ENCODE measurements around the gene USH2A.

USH2A gene

GRCh38 chr1:215607412-215607811 lies 815.8 kb downstream of the USH2A start:
- DNase-seq = no peak

- DNase-seq = no peak
These were observed 816.6 kb downstream of the USH2A start for GRCh38 chr1:215606564-215607168.

DNA sequence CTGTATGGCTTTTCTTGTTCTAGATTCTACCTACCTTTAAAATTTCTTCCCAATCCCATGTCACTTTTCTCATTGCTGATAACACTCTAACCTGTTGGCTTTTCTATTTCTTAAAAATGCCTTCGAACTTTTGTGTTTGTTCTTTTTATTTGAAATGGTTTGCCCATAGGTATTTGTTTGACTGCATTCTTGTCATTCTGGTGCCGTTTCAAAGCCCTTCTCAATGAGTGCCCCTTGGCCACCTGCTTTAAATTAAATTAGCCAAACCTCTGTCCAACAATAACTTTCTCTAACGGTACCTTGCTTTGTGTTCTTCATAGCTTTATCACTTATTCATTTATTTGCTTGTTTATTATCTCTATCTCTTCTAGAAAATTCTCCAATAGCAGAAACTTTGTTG lies 817.2 kb downstream of the USH2A start:
- no peak for DNase-seq

GRCh38 chr1:215605011-215605621 lies 818.1 kb downstream of the USH2A start:
- DNase-seq = no peak

- DNase-seq = no peak
These were observed 819.9 kb downstream of the USH2A start for GRCh38 chr1:215603319-215603718.

DNA sequence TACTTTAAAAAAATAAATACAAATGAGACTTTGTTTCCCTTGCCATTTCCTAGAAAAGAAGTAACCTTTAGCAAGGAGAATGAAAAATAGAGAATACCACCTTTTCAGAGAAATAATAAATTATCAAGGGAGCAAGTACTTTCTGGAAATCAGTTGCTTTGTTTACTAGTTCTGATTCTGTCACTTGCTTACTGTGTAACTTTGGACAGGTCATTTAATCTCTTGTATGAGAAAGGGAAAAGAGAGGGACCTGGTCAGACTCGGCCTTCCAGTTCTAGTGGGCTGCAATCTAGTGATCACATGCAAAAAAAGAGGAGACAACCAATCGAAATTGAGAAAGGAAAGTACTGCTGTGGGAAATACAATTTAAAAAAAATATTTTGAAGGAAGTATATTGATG lies 822.0 kb downstream of the USH2A start:
- DNase-seq = no peak

DNA sequence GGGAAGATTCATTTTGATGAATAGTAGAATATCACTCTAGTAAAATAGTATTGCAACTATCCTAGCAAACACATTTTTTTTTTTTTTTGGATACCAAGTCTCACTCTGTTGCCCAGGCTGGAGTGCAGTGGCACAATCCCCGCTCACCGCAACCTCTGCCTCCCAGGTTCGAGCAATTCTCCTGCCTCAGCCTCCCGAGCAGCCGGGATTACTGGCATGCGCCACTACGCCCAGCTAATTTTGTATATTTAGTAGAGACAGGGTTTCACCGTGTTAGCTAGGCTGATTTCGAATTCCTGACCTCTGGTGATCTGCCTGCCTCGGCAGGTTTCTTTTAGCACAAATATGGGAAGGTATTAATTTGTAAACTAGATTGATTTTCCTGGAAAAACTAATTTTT lies 822.4 kb downstream of the USH2A start:
- no peak for DNase-seq

DNA sequence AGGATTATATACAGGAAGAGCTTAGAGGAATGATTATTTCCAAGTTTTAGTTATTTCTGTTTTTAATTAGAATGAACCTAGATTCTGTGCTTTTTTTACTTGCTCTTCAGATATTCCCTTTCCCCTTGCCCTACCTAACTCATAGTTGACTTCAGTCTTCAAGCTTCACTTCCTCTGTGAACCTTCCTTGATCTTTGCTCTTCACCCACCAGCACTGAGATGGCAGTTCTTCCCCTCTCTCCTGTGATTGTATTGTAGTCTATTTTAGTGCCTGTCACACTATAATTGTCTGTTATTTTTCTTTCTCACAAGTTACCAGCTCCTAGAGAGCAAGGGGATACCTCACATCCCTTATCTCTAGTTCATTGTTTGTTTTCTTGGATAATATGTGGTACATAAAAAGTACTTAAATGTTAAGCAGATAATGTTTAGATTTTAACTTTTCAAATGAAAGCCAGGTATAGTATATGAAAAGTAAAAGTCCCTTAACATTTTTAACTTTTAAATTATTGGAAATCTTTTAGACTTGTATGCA lies 822.9 kb downstream of the USH2A start:
- DNase-seq = no peak

DNA sequence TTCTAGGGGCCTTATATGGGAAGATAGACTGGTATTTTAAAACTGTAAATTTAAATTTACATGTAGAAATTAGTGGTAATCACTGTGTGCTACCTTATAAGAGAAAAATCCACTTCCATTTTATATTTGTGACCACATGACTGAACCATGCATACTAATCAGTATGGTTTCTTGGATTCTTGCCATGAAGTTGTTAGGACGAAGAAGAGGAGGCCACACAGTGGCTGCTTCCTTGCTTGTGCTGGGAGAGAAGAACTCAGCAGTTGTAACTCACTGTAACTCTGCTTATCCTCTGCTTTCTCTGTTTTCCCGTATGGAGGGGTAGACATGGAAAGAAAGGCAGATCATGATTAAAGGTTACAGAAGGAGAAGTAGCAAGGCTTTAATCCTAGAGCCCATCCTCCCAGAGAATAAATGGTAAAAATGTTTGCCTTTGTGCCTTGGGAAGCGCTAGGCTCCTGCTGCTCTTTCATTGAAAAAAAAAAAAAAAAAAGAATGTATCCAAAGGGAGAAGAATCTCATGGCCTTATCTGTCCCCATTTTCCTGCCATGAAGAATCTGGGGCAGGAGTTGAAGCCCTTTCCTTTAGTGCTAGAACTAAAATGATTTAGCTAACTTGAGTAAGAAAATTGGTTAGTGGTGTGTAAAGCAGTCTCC lies 823.7 kb downstream of the USH2A start:
- no peak for DNase-seq

DNA sequence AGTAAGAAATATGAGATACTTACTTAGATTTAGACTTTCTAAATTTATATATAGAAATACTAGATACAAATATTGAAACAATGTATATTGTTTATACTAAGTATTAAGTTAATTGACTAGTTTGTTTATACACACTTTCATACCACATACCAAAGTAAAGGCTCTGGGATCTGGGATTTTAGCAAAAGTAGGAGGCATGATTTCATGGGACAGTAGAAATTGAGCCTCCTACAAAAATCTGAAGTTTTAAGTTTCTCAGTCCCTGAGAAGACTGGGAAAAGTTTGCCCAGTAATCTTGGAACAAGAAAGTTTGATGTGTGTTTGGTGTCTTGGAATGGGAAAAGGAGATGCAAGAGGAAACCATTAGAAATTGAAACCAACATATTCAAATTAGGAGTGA lies 825.3 kb downstream of the USH2A start:
- no peak for DNase-seq

- DNase-seq = no peak
These were observed 828.0 kb downstream of the USH2A start for GRCh38 chr1:215595231-215595630.

GRCh38 chr1:215594640-215595039 lies 828.6 kb downstream of the USH2A start:
- DNase-seq = no peak

DNA sequence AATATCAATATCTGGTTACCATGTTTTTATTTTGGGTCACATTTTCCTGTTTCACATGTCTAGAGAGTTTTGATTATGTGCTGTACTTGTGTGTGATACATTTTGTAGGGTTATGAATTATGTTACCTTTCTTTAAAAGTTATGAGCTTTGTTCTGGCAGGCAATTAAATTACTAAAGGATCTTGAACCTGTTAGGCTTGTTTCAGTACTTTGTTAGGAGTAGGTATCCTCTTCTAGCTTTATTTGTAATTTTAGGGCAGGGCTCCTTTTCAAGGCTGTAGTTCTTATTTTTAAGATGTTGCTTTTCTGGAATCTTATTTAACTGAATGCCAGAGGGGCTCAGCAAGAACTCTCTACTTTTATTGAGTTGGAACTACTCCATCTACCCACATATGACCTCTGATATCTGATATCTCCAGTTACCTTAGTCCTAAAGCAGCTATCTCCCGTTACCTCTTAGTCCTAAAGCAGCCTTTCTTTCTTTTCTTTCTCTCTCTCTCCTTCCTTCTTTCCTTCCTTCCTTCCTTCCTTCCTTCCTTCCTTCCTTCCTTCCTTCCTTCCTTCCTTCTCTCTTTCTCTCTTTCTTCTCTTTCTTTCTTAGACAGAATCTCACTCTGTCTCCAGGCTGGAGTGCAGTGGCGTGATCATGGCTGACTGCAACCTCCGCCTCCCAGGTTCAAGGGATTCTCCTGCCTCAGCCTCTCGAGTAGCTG lies 832.3 kb downstream of the USH2A start:
- DNase-seq = no peak

DNA sequence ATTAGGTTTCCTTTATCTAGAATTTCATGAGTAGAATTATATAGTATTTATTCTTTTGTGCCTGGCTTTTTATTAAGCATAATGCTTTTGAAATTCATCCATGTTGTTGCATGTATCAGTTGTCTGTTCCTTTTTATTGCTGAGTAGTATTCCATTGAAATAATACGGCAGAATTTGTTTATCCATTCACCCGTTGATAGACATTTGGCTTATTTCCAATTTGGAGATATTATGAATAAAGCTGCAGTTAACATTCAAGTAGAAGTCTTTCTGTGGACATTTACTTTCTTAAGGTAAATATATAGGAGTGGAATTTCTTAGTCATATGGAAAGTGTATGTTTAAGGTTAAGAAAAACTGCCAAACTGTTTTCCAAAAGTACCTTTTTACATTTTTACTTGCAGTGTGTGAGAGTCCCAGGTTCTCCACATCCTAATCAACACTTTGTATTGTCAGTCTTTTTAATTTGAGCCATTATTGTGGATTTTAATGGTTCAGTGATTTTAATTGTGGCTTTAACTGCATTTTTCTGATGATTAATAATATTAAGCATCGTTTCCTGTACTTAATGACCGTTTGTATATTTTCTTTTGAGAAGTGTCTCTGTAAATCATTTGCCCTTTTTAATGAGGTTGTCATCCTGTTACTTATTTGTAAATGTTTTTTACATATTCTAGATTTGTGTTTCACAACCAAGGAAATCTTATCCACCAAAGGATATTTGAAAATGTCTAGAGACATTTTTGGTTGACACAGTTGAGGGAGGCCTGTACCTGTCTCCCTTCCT lies 833.4 kb downstream of the USH2A start:
- DNase-seq = no peak

GRCh38 chr1:215584389-215584788 lies 838.9 kb downstream of the USH2A start:
- DNase-seq = no peak

DNA sequence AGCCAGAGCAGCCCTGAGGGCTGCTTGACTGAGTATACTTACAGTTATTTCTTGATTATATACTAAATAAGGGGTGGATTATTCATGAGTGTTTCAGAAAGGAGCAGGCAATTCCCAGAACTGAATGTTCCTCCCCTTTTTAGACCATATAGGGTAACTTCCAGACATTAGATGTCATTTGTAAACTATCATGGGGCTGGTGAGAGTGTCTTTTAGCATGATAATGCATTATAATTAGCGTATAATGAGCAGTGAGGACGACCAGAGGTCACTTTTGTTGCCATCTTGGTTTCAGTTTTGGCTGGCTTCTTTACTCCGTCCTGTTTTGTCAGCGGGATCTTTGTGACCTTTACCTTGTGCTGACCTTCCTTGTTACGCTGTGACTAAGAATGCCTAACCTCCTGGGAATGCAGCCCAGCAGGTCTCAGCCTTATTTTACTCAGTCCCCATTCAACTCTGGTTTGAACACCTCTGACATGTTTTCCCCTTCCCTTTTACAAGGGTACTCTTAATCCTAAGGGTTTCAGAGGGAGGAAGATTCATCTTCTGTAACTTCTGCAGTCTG lies 840.0 kb downstream of the USH2A start:
- no peak for DNase-seq

DNA sequence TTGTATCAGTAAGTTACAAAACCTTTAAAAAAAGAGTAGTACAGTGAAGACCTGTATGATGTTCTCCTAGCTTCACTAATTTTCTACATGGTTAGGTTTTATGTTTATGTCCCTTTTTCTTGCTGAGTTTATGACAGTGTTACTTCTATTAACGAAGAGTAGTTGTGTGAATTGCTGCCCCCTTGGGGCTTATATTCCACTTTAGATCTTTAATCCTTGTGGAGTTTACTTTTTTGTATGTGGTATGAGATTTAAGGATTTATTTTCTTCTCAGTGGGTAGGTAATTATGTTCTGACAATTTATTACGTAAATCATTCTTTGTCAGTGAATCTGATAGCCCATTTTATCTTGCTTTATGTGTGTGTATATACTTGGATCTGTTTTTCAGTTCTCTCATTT lies 841.4 kb downstream of the USH2A start:
- DNase-seq = no peak

Measured in activated effector memory CD4-positive, alpha-beta T cell treated with anti-CD3 and anti-CD28 coated beads, Interleukin-2, amount 50 U/mL, for 16 hours (primary cell).